Coronary artery (tissue), 2 donors: ENCODE results near the gene GPRC5D.

Source experiments
- DNase-seq: peaks from one replicate; pipeline ENCODE4 v3.0.0-alpha.2; 2017; ENCODE audit warnings: low spot score
- H3K27ac ChIP-seq, 2 donors: fragments of 200-600 bp; sonication (generic); one replicate each; pipeline ENCODE4 v1.5.1; 2016 to 2019
- H3K4me3 ChIP-seq: fragments of 200-600 bp; sonication (generic); 2 replicates; pipeline ENCODE4 v1.5.1; 2016; ENCODE audit warnings: mild to moderate bottlenecking, moderate library complexity
- TF ChIP-seq, protein P1 (sequence below): fragments of 200-600 bp; sonication (generic); IDR thresholded peaks from one replicate; pipeline ENCODE4 v1.5.1; 2019; ENCODE audit warnings: antibody characterized with exemption

The GPRC5D gene

DNA sequence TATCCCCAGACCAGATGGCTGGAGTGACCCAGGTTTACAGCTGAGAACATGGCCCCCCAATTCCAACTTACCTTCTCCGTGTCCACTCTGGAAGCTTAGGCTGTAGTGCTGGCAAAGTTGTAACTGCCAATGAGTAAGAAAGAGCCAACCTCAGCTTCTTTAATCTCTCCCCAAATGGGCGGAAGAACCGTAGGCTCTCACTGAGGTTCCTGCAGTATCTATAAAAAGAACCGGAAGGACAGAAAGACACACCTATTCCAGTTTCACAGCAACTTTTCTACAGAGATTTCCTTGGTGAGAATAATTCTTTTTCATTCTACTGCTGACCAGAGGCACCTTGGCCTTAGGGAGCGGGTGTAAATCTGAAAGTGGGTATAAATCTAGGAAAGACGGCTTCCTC lies at the start of gene GPRC5D:
TSS of gene GPRC5D (minus strand) at position 135 of the 400 bp plus-strand sequence. CDS start 1,786 bp downstream, outside the sequence.
- H3K4me3 ChIP-seq = no peak within 1 kb of the TSS

DNA sequence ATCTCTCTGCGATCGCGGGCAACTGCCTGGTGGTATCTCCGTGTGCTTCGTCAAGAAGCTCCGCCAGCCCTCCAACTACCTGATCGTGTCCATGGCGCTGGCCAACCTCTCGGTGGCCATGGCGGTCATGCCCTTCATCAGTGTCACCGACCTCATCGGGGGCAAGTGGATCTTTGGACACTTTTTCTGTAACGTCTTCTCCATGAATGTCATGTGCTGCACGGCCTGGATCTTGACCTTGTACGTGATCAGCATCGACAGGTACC lies 49.7 kb upstream of the GPRC5D start:
- DNase-seq = no peak
- H3K27ac ChIP-seq = peak overlapping the region; percentile 96 to 98
- TF ChIP-seq, protein P1, sequence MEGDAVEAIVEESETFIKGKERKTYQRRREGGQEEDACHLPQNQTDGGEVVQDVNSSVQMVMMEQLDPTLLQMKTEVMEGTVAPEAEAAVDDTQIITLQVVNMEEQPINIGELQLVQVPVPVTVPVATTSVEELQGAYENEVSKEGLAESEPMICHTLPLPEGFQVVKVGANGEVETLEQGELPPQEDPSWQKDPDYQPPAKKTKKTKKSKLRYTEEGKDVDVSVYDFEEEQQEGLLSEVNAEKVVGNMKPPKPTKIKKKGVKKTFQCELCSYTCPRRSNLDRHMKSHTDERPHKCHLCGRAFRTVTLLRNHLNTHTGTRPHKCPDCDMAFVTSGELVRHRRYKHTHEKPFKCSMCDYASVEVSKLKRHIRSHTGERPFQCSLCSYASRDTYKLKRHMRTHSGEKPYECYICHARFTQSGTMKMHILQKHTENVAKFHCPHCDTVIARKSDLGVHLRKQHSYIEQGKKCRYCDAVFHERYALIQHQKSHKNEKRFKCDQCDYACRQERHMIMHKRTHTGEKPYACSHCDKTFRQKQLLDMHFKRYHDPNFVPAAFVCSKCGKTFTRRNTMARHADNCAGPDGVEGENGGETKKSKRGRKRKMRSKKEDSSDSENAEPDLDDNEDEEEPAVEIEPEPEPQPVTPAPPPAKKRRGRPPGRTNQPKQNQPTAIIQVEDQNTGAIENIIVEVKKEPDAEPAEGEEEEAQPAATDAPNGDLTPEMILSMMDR = no peak
- peak overlapping the region; percentile 85 for H3K4me3 ChIP-seq

More for the DNA sequence above, at the start of gene GPRC5D:
- no peak for DNase-seq
- TF ChIP-seq, protein P1 = no peak
- no peak within 1 kb of the TSS for H3K27ac ChIP-seq

DNA sequence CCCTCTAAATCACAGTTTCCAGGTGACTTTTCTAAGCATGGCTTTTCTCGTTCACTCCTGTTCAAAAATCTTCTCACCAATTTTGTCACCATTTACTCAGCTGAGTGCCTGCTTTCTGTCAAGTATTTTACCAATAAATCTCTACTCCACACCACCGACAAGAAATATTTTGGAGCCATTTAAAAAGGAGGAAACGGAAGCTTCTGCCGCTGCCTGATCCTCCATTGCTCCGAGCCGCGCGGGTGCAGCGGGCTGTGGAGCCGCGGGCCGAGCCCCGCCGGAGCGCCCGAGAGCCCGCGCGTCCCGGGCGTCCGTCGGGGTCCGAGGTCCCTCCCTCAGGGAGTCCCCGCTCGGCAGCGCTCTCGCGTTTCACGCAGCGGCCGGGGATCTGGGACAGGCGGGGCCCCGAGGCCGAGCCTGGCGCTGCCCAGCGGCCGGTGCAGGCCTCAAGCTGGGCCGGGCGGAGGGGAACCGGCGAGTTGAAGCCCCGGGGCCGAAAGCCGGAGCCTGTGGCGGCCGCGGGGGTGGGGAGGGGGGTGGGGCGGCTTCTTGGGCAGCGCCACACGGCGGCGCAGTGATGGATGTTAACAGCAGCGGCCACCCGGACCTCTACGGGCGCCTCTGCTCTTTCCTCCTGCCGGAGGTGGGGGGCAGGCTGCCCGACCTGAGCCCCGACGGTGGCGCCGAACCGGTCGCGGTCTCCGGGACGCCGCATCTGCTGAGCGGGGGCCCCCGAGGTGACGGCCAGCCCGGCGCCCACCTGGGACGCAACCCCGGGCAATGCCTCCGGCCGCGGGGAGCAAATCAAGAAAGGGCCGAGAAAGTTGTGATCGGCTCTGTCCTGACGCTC lies 49.2 kb upstream of the GPRC5D start:
- H3K27ac ChIP-seq = peak overlapping the region; percentile 96 to 98
- TF ChIP-seq, protein P1 = peak; percentile 16
- DNase-seq = peak; percentile 80
- peak overlapping the region; percentile 85 for H3K4me3 ChIP-seq

DNA sequence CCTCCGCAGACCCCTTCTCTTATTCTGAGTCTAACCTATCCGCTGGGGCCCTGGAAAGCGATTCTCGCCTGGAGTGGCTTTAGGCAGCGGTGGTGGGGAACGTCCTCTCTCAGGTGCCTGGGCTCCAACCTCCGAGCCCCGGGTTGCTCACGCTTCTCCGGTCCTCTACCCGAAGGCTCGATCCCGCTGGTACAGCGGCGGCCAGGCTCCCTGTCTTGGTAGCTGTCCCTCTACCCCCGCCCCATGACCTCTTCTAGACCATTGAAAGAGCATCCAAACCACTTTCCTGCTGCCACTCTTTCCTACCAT lies 48.6 kb upstream of the GPRC5D start:
- H3K27ac ChIP-seq = peak overlapping the region; percentile 96 to 98
- peak overlapping the region; percentile 85 for H3K4me3 ChIP-seq
- TF ChIP-seq, protein P1 = no peak
- DNase-seq = no peak

DNA sequence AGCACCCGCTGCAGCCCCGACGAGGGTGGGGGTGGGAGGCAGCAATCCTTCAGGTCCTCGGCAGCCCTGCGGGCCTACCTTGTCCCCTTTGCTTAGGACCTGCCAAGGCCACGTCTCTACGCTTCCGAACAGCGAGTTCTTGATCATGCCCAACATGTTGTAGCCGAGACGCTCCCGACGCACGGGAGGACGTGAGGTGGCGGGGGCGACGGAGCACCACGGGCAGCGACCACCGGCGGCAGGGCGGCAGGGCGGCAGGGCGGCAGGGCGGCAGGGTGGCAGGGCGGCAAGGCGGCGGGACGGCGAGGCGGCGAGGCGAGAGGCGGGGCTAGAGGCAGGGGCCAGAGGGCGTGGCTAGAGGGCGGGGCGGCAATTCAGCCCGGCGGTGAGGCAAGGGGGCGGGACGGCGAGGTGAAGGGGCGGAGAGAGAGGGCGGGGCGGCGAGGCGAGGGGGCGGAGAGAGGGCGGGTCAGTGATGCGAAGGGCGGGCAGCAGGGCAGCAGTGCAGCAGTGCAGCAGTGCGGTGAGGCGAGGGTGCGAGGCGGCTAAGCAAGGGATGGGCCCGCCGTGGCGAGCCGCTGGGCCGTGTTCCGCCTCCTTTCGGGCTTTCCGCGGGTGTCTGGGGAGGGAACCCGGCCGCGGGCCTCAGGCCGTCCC lies 48.1 kb upstream of the GPRC5D start, which contains the start of gene HEBP1:
TSS of gene HEBP1 (minus strand) at position 307 of the 657 bp plus-strand sequence. CDS start at position 156, 151 bp downstream.
- DNase-seq = peak; percentile 95
- Histone ChIP-seq H3K27ac (peak within 1 kb of the TSS; percentile 96 to 98), H3K4me3 (peak within 1 kb of the TSS; percentile 85)
- TF ChIP-seq, protein P1 = no peak

DNA sequence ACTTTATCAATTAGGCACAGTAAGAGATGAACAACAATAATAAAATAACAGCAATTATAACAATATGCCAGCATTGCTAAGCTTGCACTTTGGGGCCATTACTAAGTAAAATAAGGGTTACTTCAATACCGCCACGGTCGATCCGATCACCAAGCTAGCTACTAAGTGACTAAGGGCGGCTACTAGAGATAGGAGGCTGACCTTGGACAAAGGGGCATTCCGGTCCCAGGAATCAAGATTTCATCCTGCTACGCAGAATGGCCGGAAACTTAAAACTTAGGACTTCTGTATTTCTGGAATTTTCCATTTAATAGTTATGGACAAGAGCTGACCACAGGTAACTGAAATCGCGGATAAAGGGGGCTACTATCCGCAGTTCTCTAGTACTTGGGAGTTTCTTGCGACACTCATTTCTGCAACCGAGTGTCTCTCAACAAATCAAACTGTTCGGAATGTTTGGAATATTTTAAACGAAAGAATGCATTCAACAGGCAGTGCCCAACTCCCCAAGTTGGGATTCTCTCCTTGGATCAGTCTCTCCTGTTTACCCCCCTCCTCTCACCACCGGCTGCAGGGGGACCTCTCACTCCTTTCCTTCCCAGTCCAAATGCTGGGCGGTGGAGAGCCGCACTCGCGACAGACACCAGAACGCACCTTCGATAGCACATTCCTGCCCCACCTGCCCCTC lies 47.4 kb upstream of the GPRC5D start:
- peak overlapping the region; percentile 85 for H3K4me3 ChIP-seq
- H3K27ac ChIP-seq = peak overlapping the region; percentile 83 to 96
- DNase-seq = no peak
- TF ChIP-seq, protein P1 = no peak
